Measurements from ENCODE around the gene TSHB.

- no peak for TF ChIP-seq FOXM1 (IDR thresholded peaks at IDR 0.05; ENCODE audit: borderline replicate concordance)
- no peak for TF ChIP-seq ZNF384 (IDR thresholded peaks at IDR 0.05)
- no peak for TF ChIP-seq PKNOX1 (IDR thresholded peaks at IDR 0.05)
- TF ChIP-seq HDGF (IDR thresholded peaks at IDR 0.05; ENCODE audit: borderline replicate concordance): no peak
- TF ChIP-seq ELF4 (IDR thresholded peaks at IDR 0.05): no peak
- no peak for TF ChIP-seq NFRKB (IDR thresholded peaks at IDR 0.05)
- no peak for TF ChIP-seq TARDBP (IDR thresholded peaks at IDR 0.05)
- no peak for TF ChIP-seq SUZ12 (IDR thresholded peaks at IDR 0.05)
- TF ChIP-seq LEF1 (IDR thresholded peaks at IDR 0.05; ENCODE audit: borderline replicate concordance): no peak
- TF ChIP-seq CTBP1 (IDR thresholded peaks at IDR 0.05; ENCODE audit: borderline replicate concordance): no peak
- no peak for TF ChIP-seq FOXK2 (IDR thresholded peaks at IDR 0.05)
- no peak for TF ChIP-seq SP1 (IDR thresholded peaks at IDR 0.05)
- TF ChIP-seq FOXA1 (IDR thresholded peaks at IDR 0.05): no peak
- TF ChIP-seq BHLHE40 (IDR thresholded peaks at IDR 0.05; ENCODE audit: borderline replicate concordance): no peak
These were observed 28.1 kb downstream of the TSHB start for GRCh38 chr1:115057661-115058254.

Data from HEK293T (cell line).